Endothelial cell of umbilical vein (primary cell): ENCODE data around the gene DPH2. TPM values are rescaled to one million over a fixed set of nuclear protein-coding genes. Genes with fewer than 3 reads are reported as not detected.
A peak's percentile ranks its signal among the peaks of the same experiment; 100 is the strongest.

Source experiments
- BruUV-seq: library from RNA; stranded (reverse); fragments of 400-500 nt; replicated peaks from 2 replicates; lab custom pipeline; 2021; lab: Mats Ljungman, UMichigan
- CTCF ChIA-PET: fragments of 300-600, 350-600 bp; sonication (Branson Sonifier 250); formaldehyde crosslinking; loops from one replicate; lab custom pipeline; 2021; ENCODE audit warnings: antibody characterized with exemption, inconsistent platforms; lab: Charles Lee
- POLR2A ChIA-PET: fragments of 300-600, 350-600 bp; sonication (Branson Sonifier 250); formaldehyde crosslinking; loops from one replicate; lab custom pipeline; 2021; ENCODE audit warnings: antibody characterized with exemption, inconsistent platforms; lab: Charles Lee
- DNase-seq: peaks from one replicate; pipeline ENCODE4 v3.0.0-alpha.2; 2011; ENCODE audit warnings: low read depth, low spot score
- FAIRE-seq: peaks from 2 replicates; lab custom pipeline; 2011; peaks lifted over from hg19 to GRCh38; lab: Jason Lieb, UNC
- H2AFZ ChIP-seq: 2 replicates; pipeline ENCODE4 v1.6.0; 2012; ENCODE audit warnings: low read depth, low read length, control low read depth, inconsistent platforms
- H3K27ac ChIP-seq: 2 replicates; pipeline ENCODE4 v1.5.1; 2011; ENCODE audit warnings: low read depth, mild to moderate bottlenecking, control low read depth, low read length, moderate library complexity; ENCODE audit not compliant: insufficient read depth
- H3K27me3 ChIP-seq, 2 experiments: 2 replicates each; pipeline versions ENCODE4 v1.6.0 to v1.6.1; 2011; ENCODE audit warnings: low read length in 2 of 2, mixed read lengths in 1 of 2; ENCODE audit not compliant: control insufficient read depth in 2 of 2, insufficient read depth in 2 of 2
- H3K36me3 ChIP-seq, 2 experiments: 2 replicates in 1 of 2; 3 replicates in 1 of 2; pipeline ENCODE4 v1.5.1; 2011; ENCODE audit warnings: low read length in 2 of 2, mild to moderate bottlenecking in 1 of 2, moderate library complexity in 1 of 2; ENCODE audit not compliant: control insufficient read depth in 2 of 2, insufficient read depth in 2 of 2; ENCODE audit errors: extremely low read depth in 1 of 2
- H3K4me1 ChIP-seq: 3 replicates; pipeline ENCODE4 v1.5.1; 2011; ENCODE audit warnings: mild to moderate bottlenecking, low read length; ENCODE audit not compliant: control insufficient read depth, insufficient read depth; ENCODE audit errors: extremely low read depth
- H3K4me2 ChIP-seq: 2 replicates; pipeline ENCODE4 v1.6.1; 2011; ENCODE audit warnings: low read length, control low read depth, mixed read lengths; ENCODE audit not compliant: insufficient read depth
- H3K4me3 ChIP-seq, 3 experiments: fragments of 200-600 bp in 1 of 3; sonication (generic), shearing (Covaris generic) in 1 of 3; replicated peaks in 1 of 3; 2 replicates each; pipeline ENCODE4 v1.5.1; 2011 to 2016; ENCODE audit warnings: control low read depth in 3 of 3, low read length in 3 of 3, mild to moderate bottlenecking in 2 of 3, inconsistent platforms in 1 of 3, low read depth in 1 of 3, moderate library complexity in 1 of 3; ENCODE audit not compliant: insufficient read depth in 1 of 3
- H3K79me2 ChIP-seq: 2 replicates; pipeline ENCODE4 v1.6.0; 2012; ENCODE audit warnings: low read length, inconsistent platforms; ENCODE audit not compliant: control insufficient read depth, insufficient read depth
- H3K9ac ChIP-seq: replicated peaks from 2 replicates; pipeline ENCODE3; 2011; ENCODE audit warnings: low read length, control low read depth; ENCODE audit not compliant: insufficient read depth; ENCODE audit errors: extremely low read depth
- H3K9me1 ChIP-seq: replicated peaks from 3 replicates; pipeline ENCODE4 v1.6.0; 2011; ENCODE audit warnings: mild to moderate bottlenecking, low read length; ENCODE audit not compliant: control insufficient read depth, insufficient read depth; ENCODE audit errors: extremely low read depth
- H3K9me3 ChIP-seq: replicated peaks from 2 replicates; pipeline ENCODE4 v1.5.1; 2012; ENCODE audit warnings: low read length, inconsistent platforms; ENCODE audit not compliant: control insufficient read depth, insufficient read depth
- H4K20me1 ChIP-seq: replicated peaks from 2 replicates; pipeline ENCODE3; 2011; ENCODE audit warnings: mild to moderate bottlenecking, low read length; ENCODE audit not compliant: control insufficient read depth, insufficient read depth; ENCODE audit errors: extremely low read depth
- CTCF ChIP-seq, 2 donors: IDR thresholded peaks; 1 replicate in 1 of 2; 2 replicates in 1 of 2; pipeline ENCODE4 v1.5.1; 2011; ENCODE audit warnings: low read length in 2 of 2, mild to moderate bottlenecking in 2 of 2, moderate library complexity in 2 of 2, control low read depth in 1 of 2, inconsistent platforms in 1 of 2, low read depth in 1 of 2; ENCODE audit not compliant: insufficient read depth in 1 of 2; ENCODE audit errors: extremely low read depth in 1 of 2
- EZH2 ChIP-seq: IDR thresholded peaks from 2 replicates; pipeline ENCODE4 v1.6.1; 2012; ENCODE audit warnings: borderline replicate concordance, low read depth, mild to moderate bottlenecking, moderate library complexity, low read length, inconsistent platforms; ENCODE audit not compliant: severe bottlenecking
- FOS ChIP-seq: IDR thresholded peaks from 2 replicates; pipeline ENCODE4 v1.6.1; 2011; ENCODE audit warnings: mild to moderate bottlenecking, low read length, moderate library complexity, borderline replicate concordance; ENCODE audit not compliant: insufficient read depth
- GATA2 ChIP-seq: IDR thresholded peaks from 2 replicates; pipeline ENCODE4 v1.7.0; 2011; ENCODE audit warnings: low read depth, mild to moderate bottlenecking, moderate library complexity, mixed read lengths, low read length; ENCODE audit not compliant: insufficient read length, insufficient read depth
- JUN ChIP-seq: IDR thresholded peaks from 2 replicates; pipeline ENCODE4 v1.6.1; 2011; ENCODE audit warnings: borderline replicate concordance, low read depth; ENCODE audit not compliant: insufficient read length, insufficient read depth
- MAX ChIP-seq: IDR thresholded peaks from 2 replicates; pipeline ENCODE4 v1.6.1; 2011; ENCODE audit not compliant: insufficient read depth, insufficient read length
- MYC ChIP-seq: IDR thresholded peaks from one replicate; pipeline ENCODE4 v1.6.1; 2011; ENCODE audit warnings: mild to moderate bottlenecking, low read depth, low read length
- POLR2A ChIP-seq: IDR thresholded peaks from 2 replicates; pipeline ENCODE4 v1.6.1; 2012; ENCODE audit warnings: low read depth, mild to moderate bottlenecking, control low read depth, low read length
- POLR2AphosphoS5 ChIP-seq: IDR thresholded peaks from 2 replicates; pipeline ENCODE4 v1.6.1; 2012; ENCODE audit warnings: low read depth, mild to moderate bottlenecking, control low read depth, low read length, moderate library complexity; ENCODE audit not compliant: insufficient read depth
- dilution Hi-C: fragments of 300-500 bp; cut with MboI; formaldehyde crosslinking; loops from one replicate; pipeline ENCODE4 v1.15.0; 2019; ENCODE audit warnings: low sequenced_read_pairs; ENCODE audit not compliant: extremely low pct_ligation_motif_present
- intact Hi-C: fragments of 100-400 bp; cut with micrococcal nuclease; formaldehyde crosslinking; loops from one replicate; pipeline ENCODE4 v1.10.0; 2022
- polyA plus RNA-seq, 4 experiments: library from polyadenylated mRNA; depleted of rRNA in 3 of 4; stranded (reverse) in 3 of 4; unstranded in 1 of 4; fragments of >200 nt; gene quantifications; 2 replicates each; pipeline versions ENCODE4 v1.2.1 to v1.2.3, GENCODE V29; 2011 to 2012; ENCODE audit warnings: missing spikeins in 1 of 4
- total RNA-seq: library from RNA; stranded (reverse); gene quantifications from 2 replicates; pipeline ENCODE4 v1.2.3, GENCODE V29; 2021

DPH2 gene
- total and polyA plus RNA-seq, 2 donors (not counting 3 experiments of a cell fraction or from before 2014, with no cell fraction given) = 28.1 to 59.1 TPM

- no peaks in the 10 kb centered on the region for H3K9me1 ChIP-seq
- peak overlapping the region; percentile 62 for H3K4me2 ChIP-seq
- peak overlapping the region; percentile 83 for H2AFZ ChIP-seq
- no peaks in the 10 kb centered on the region for H3K9me3 ChIP-seq
- H3K36me3 ChIP-seq = peaks cover 0 to 15% of the 10 kb centered on the region in 2 experiments
- peak; percentile 35 for DNase-seq
- ChIA-PET POLR2A (no interaction called here), CTCF (interaction anchor here (0.6 to 1.9 kb wide), 13 partner anchors 13 to 212 kb away, joined by 3 to 11 read pairs (median 3); no protein-coding TSS in a partner anchor)
- no peaks in the 10 kb centered on the region for H3K27me3 ChIP-seq
- dilution Hi-C loops (no loop called here), intact Hi-C loops (no loop called here)
- peak; percentile 75 for FAIRE-seq
- peaks cover 33% of the 10 kb centered on the region for H3K4me1 ChIP-seq
- H3K79me2 ChIP-seq = peaks cover 37% of the 10 kb centered on the region
- H4K20me1 ChIP-seq = no peaks in the 10 kb centered on the region
- no TSS peak for BruUV-seq
- peak overlapping the region; percentile 48 for H3K27ac ChIP-seq
- H3K4me3 ChIP-seq = peak overlapping the region; percentile 69 to 73 (median 71)
- H3K9ac ChIP-seq = peak overlapping the region; percentile 80
- no peak for TF ChIP-seq GATA2
- no peak for TF ChIP-seq FOS
- TF ChIP-seq MYC = no peak
- TF ChIP-seq JUN = no peak
- no peak for TF ChIP-seq EZH2
- TF ChIP-seq POLR2A = no peak
- no peak for TF ChIP-seq MAX
- TF ChIP-seq POLR2AphosphoS5 = no peak
- no peak for TF ChIP-seq CTCF (IDR thresholded peaks at IDR 0.05; ENCODE audit: extremely low read depth in 1 of 2, insufficient read depth in 1 of 2, low read depth in 1 of 2, low read length in 2 of 2)
These were observed 5.6 kb downstream of the DPH2 start for GRCh38 chr1:43975249-43975961.
